ENCODE results near the gene PIRT.
"Not testable (repeated sequence)": the region's sequence is repeated elsewhere in the genome, so short reads cannot be mapped to it uniquely, and the experiment has no call there.

PIRT gene

GRCh38 chr17:10837921-10838320, at the start of gene PIRT:
PIRT (minus strand) TSS chr17:10838087; CDS start chr17:10825645, 12,442 bp downstream.
- DNase-seq = no peak

- DNase-seq = no peak
Measured at GRCh38 chr17:10881959-10882358, 44.1 kb upstream of the PIRT start.

GRCh38 chr17:10879190-10879836, 41.4 kb upstream of the PIRT start:
- no peak for DNase-seq

GRCh38 chr17:10875984-10876555, 38.2 kb upstream of the PIRT start:
- DNase-seq = peak; percentile 61

- DNase-seq = peak; percentile 57
Measured at GRCh38 chr17:10875430-10875851, 37.6 kb upstream of the PIRT start.

GRCh38 chr17:10871914-10872313, 34.0 kb upstream of the PIRT start:
- DNase-seq = no peak

- no peak for DNase-seq
Measured at GRCh38 chr17:10870336-10871050, 32.6 kb upstream of the PIRT start.

GRCh38 chr17:10868744-10869143, 30.9 kb upstream of the PIRT start:
- DNase-seq = not testable (repeated sequence)

- no peak for DNase-seq
Measured at GRCh38 chr17:10859051-10859450, 21.2 kb upstream of the PIRT start.

GRCh38 chr17:10857976-10858375, 20.1 kb upstream of the PIRT start:
- DNase-seq = no peak

GRCh38 chr17:10846636-10847035, 8.7 kb upstream of the PIRT start:
- not testable (repeated sequence) for DNase-seq

- DNase-seq = no peak
Measured at GRCh38 chr17:10845388-10845751, 7.5 kb upstream of the PIRT start.

GRCh38 chr17:10844621-10845387, 6.9 kb upstream of the PIRT start:
- peak; percentile 84 for DNase-seq

GRCh38 chr17:10843811-10844210, 5.9 kb upstream of the PIRT start:
- DNase-seq = no peak

GRCh38 chr17:10842658-10843057, 4.8 kb upstream of the PIRT start:
- no peak for DNase-seq

GRCh38 chr17:10838682-10839081, 795 bp upstream of the PIRT start:
- DNase-seq = no peak

GRCh38 chr17:10836966-10837590, 809 bp downstream of the PIRT start:
- no peak for DNase-seq

- DNase-seq = no peak
Measured at GRCh38 chr17:10836145-10836544, 1.7 kb downstream of the PIRT start.

- DNase-seq = no peak
Measured at GRCh38 chr17:10831696-10832095, 6.2 kb downstream of the PIRT start.

- no peak for DNase-seq
Measured at GRCh38 chr17:10827898-10828552, 9.9 kb downstream of the PIRT start.

GRCh38 chr17:10824874-10825273, 13.0 kb downstream of the PIRT start:
- no peak for DNase-seq

GRCh38 chr17:10821770-10822169, 16.1 kb downstream of the PIRT start:
- no peak for DNase-seq
